HepG2 (cell line): ENCODE results near the gene CALN1. TPM values are rescaled to one million over a fixed set of nuclear protein-coding genes. Genes with fewer than 3 reads are reported as not detected.

Experiments used
- ATAC-seq: fragments of 200-7000 bp; cut with Tn5 transposase; 3 replicates; pipeline ENCODE4 v1.9.1; 2020; ENCODE audit warnings: mild to moderate bottlenecking, moderate library complexity
- BruUV-seq: library from RNA; stranded (reverse); fragments of 400-500 nt; replicated peaks from 2 replicates; lab custom pipeline; 2021; lab: Mats Ljungman, UMichigan
- CTCF ChIA-PET: fragments of 300-600 bp; formaldehyde crosslinking; extraction: SDS; loops from one replicate; lab custom pipeline; 2021; ENCODE audit warnings: low total read pairs, inconsistent platforms, low intra/inter-chr PET ratio; lab: Yijun Ruan, JAX
- POLR2A ChIA-PET: fragments of 350-600 bp; sonication (Branson Sonifier 250); formaldehyde crosslinking; loops from one replicate; lab custom pipeline; 2020; ENCODE audit warnings: antibody characterized with exemption, inconsistent platforms; lab: Yijun Ruan, JAX
- DNase-seq: peaks from one replicate; pipeline ENCODE4 v3.0.0-alpha.2; 2015; ENCODE audit warnings: low spot score
- FAIRE-seq: peaks from 3 replicates; lab custom pipeline; 2011; peaks lifted over from hg19 to GRCh38; lab: Jason Lieb, UNC
- H2AFZ ChIP-seq: one replicate; pipeline ENCODE4 v1.6.1; 2011; ENCODE audit warnings: low read length, inconsistent platforms
- H3K27ac ChIP-seq: fragments of 300-600 bp; 3 replicates; pipeline ENCODE4 v1.8.0; 2011; ENCODE audit warnings: mixed run types, mild to moderate bottlenecking, mixed read lengths, low read length, inconsistent platforms; ENCODE audit not compliant: insufficient read depth; ENCODE audit errors: extremely low read length
- H3K27me3 ChIP-seq, 2 experiments: fragments of 200-600 bp in 1 of 2; 2 replicates in 1 of 2; 3 replicates in 1 of 2; pipeline versions ENCODE4 v1.6.0 to v1.8.0; 2011; ENCODE audit warnings: low read length in 2 of 2, mild to moderate bottlenecking in 2 of 2, moderate library complexity in 2 of 2, inconsistent platforms in 1 of 2; ENCODE audit not compliant: insufficient read depth in 2 of 2, control insufficient read depth in 1 of 2
- H3K36me3 ChIP-seq, 2 experiments: fragments of 200-600 bp in 1 of 2; replicated peaks in 1 of 2; 2 replicates in 1 of 2; 3 replicates in 1 of 2; pipeline versions ENCODE4 v1.5.1 to v1.8.0; 2011; ENCODE audit warnings: low read length in 2 of 2, inconsistent platforms in 1 of 2; ENCODE audit not compliant: insufficient read depth in 2 of 2, control insufficient read depth in 1 of 2
- H3K4me1 ChIP-seq: 2 replicates; pipeline ENCODE4 v1.5.1; 2012; ENCODE audit warnings: low read length, inconsistent platforms; ENCODE audit not compliant: insufficient read depth
- H3K4me2 ChIP-seq: 2 replicates; pipeline ENCODE4 v1.6.0; 2011; ENCODE audit warnings: low read depth, low read length, inconsistent platforms
- H3K4me3 ChIP-seq, 3 experiments: fragments of 200-600 bp in 1 of 3; sonication (generic), shearing (Covaris generic) in 1 of 3; replicated peaks in 1 of 3; 2 replicates each; pipeline ENCODE4 v1.5.1; 2011 to 2016; ENCODE audit warnings: low read length in 3 of 3, inconsistent platforms in 2 of 3, low read depth in 2 of 3, mild to moderate bottlenecking in 2 of 3, control low read depth in 1 of 3, mixed read lengths in 1 of 3; ENCODE audit not compliant: insufficient read depth in 1 of 3
- H3K79me2 ChIP-seq: one replicate; pipeline ENCODE4 v1.6.1; 2011; ENCODE audit warnings: low read length, inconsistent platforms; ENCODE audit not compliant: insufficient read depth
- H3K9ac ChIP-seq: 2 replicates; pipeline ENCODE4 v1.6.0; 2011; ENCODE audit warnings: mild to moderate bottlenecking, low read depth, low read length, inconsistent platforms; ENCODE audit not compliant: insufficient read depth
- H3K9me3 ChIP-seq: 2 replicates; pipeline ENCODE4 v1.5.1; 2012; ENCODE audit warnings: mild to moderate bottlenecking, low read length
- H4K20me1 ChIP-seq: 2 replicates; pipeline ENCODE4 v1.6.0; 2011; ENCODE audit warnings: inconsistent platforms, mild to moderate bottlenecking, low read length, moderate library complexity; ENCODE audit not compliant: insufficient read depth
- AGO1 ChIP-seq: fragments of 200-400 bp; formaldehyde crosslinking; IDR thresholded peaks from 2 replicates; pipeline ENCODE4 v1.6.1; 2017; ENCODE audit warnings: mild to moderate bottlenecking, low read depth, low read length, moderate library complexity; ENCODE audit not compliant: poor library complexity, severe bottlenecking
- DDIT3 ChIP-seq: sonication (generic); formaldehyde crosslinking; IDR thresholded peaks from 2 replicates; pipeline ENCODE4 v1.4.0; 2020; ENCODE audit warnings: mild to moderate bottlenecking, missing genetic modification reagents
- GRHL1 ChIP-seq: sonication (generic); formaldehyde crosslinking; conservative IDR thresholded peaks from 2 replicates; pipeline ENCODE4 v1.8.0; 2022; ENCODE audit warnings: missing genetic modification reagents
- HOXA7 ChIP-seq: sonication (generic); formaldehyde crosslinking; IDR thresholded peaks from 2 replicates; pipeline ENCODE4 v1.8.1; 2022; ENCODE audit warnings: mild to moderate bottlenecking, missing genetic modification reagents, moderate library complexity
- MED13 ChIP-seq: sonication (generic); formaldehyde crosslinking; IDR thresholded peaks from 2 replicates; pipeline ENCODE4 v1.5.0; 2020; ENCODE audit warnings: missing genetic modification reagents
- NFE2L2 ChIP-seq: fragments of 150-350 bp; IDR thresholded peaks from 2 replicates; pipeline ENCODE4 v1.6.1; 2014; ENCODE audit warnings: low read length
- NFIB ChIP-seq: sonication (generic); formaldehyde crosslinking; IDR thresholded peaks from 2 replicates; pipeline ENCODE4 v1.9.0; 2021; ENCODE audit warnings: missing genetic modification reagents, mild to moderate bottlenecking, borderline replicate concordance
- NFYC ChIP-seq: IDR thresholded peaks from 2 replicates; pipeline ENCODE4 v1.6.1; 2016; ENCODE audit warnings: missing genetic modification reagents, missing compliant biosample characterization
- POLR2A ChIP-seq, 2 experiments: IDR thresholded peaks; 2 replicates each; pipeline ENCODE4 v1.6.1; 2011; ENCODE audit warnings: low read depth in 2 of 2, low read length in 2 of 2, mild to moderate bottlenecking in 1 of 2, moderate library complexity in 1 of 2; ENCODE audit not compliant: insufficient read depth in 1 of 2
- RAD21 ChIP-seq: fragments of 450-650 bp; formaldehyde crosslinking; IDR thresholded peaks from 2 replicates; pipeline ENCODE4 v1.5.0; 2020; ENCODE audit warnings: mild to moderate bottlenecking
- SATB2 ChIP-seq: sonication (generic); formaldehyde crosslinking; IDR thresholded peaks from 2 replicates; pipeline ENCODE4 v1.5.0; 2020; ENCODE audit warnings: missing genetic modification reagents
- SNRNP70 ChIP-seq: fragments of 200-400 bp; formaldehyde crosslinking; IDR thresholded peaks from 2 replicates; pipeline ENCODE4 v1.6.1; 2017; ENCODE audit warnings: mild to moderate bottlenecking, low read depth, low read length, moderate library complexity
- SRSF4 ChIP-seq: fragments of 200-400 bp; formaldehyde crosslinking; IDR thresholded peaks from one replicate; pipeline ENCODE4 v1.6.1; 2018; ENCODE audit warnings: mild to moderate bottlenecking, low read depth, low read length, moderate library complexity; ENCODE audit not compliant: poor library complexity, severe bottlenecking
- TARDBP ChIP-seq: sonication (generic); formaldehyde crosslinking; IDR thresholded peaks from 2 replicates; pipeline ENCODE4 v1.8.0; 2022; ENCODE audit warnings: mild to moderate bottlenecking, missing genetic modification reagents
- TCF7L2 ChIP-seq: IDR thresholded peaks from 2 replicates; pipeline ENCODE4 v1.6.1; 2011; ENCODE audit warnings: mild to moderate bottlenecking, low read depth, low read length, moderate library complexity
- ZNF282 ChIP-seq: fragments of 450-650 bp; IDR thresholded peaks from 2 replicates; pipeline ENCODE4 v1.6.1; 2018; ENCODE audit not compliant: partially characterized antibody
- ZNF354B ChIP-seq: sonication (generic); formaldehyde crosslinking; IDR thresholded peaks from 2 replicates; pipeline ENCODE4 v1.8.0; 2022; ENCODE audit warnings: mild to moderate bottlenecking, missing genetic modification reagents
- ZNF530 ChIP-seq: sonication (generic); formaldehyde crosslinking; IDR thresholded peaks from 2 replicates; pipeline ENCODE4 v1.5.0; 2020; ENCODE audit warnings: low read depth, mild to moderate bottlenecking, missing genetic modification reagents
- WGBS: methylation state at CpG from one replicate; pipeline ENCODE4 v1.1.6; 2017; ENCODE audit warnings: low lambda C conversion rate; 5-methylcytosine and 5-hydroxymethylcytosine counted together
- in situ Hi-C: cut with HindIII; loops from 2 replicates; pipeline ENCODE4 v1.10.0; 2017; ENCODE audit warnings: low pct_unique_long_range_greater_than_20kb; ENCODE audit not compliant: extremely low pct_ligation_motif_present
- intact Hi-C: fragments of 100-400 bp; cut with micrococcal nuclease; formaldehyde crosslinking; loops from one replicate; pipeline ENCODE4 v1.10.0; 2022; ENCODE audit not compliant: unreplicated experiment
- polyA plus RNA-seq, 8 experiments: library from polyadenylated mRNA; depleted of rRNA in 3 of 8; stranded (reverse) in 7 of 8; unstranded in 1 of 8; fragments of >200 nt; fragmentation: Illumina TruSeq in 4 of 8; extraction: Trizol in 4 of 8; gene quantifications; 2 replicates each; pipeline versions ENCODE4 v1.2.1 to v1.2.3, GENCODE V29; 2011 to 2016; ENCODE audit warnings: low read depth in 4 of 8, missing spikeins in 1 of 8, mixed read lengths in 1 of 8; ENCODE audit not compliant: insufficient read depth in 1 of 8
- total RNA-seq, 5 experiments: library from RNA; depleted of rRNA; stranded (reverse); fragments of >200 nt; fragmentation: Illumina TruSeq; extraction: Trizol; gene quantifications; 2 replicates each; pipeline ENCODE4 v1.2.3, GENCODE V29; 2016; ENCODE audit warnings: low read depth in 1 of 5
- TF ChIP-seq, protein P1 (sequence below): sonication (generic); formaldehyde crosslinking; IDR thresholded peaks from 2 replicates; pipeline ENCODE4 v1.8.0; 2022; ENCODE audit warnings: low read depth, missing genetic modification reagents

Gene CALN1
- total and polyA plus RNA-seq, 2 of the 13 experiments (the other 11 are each of a cell fraction or from before 2014, with no cell fraction given) = not detected

- ATAC-seq = no peak
- TF ChIP-seq SATB2 (CRISPR knock-in tag) (no peak), NFE2L2 (no peak), ZNF530 (CRISPR knock-in tag) (no peak), NFYC (CRISPR knock-in tag) (no peak), RAD21 (CRISPR knock-in tag) (no peak), GRHL1 (no peak), TCF7L2 (no peak), ZNF354B (CRISPR knock-in tag) (no peak), SRSF4 (no peak), POLR2A (IDR thresholded peaks at IDR 0.05; ENCODE audit: insufficient read depth in 1 of 2, low read depth in 2 of 2, low read length in 2 of 2) (no peak), HOXA7 (no peak), NFIB (CRISPR knock-in tag) (no peak), ZNF282 (no peak), TARDBP (CRISPR knock-in tag) (no peak), MED13 (no peak), SNRNP70 (no peak), DDIT3 (CRISPR knock-in tag) (no peak), AGO1 (no peak)
- TF ChIP-seq, protein P1, sequence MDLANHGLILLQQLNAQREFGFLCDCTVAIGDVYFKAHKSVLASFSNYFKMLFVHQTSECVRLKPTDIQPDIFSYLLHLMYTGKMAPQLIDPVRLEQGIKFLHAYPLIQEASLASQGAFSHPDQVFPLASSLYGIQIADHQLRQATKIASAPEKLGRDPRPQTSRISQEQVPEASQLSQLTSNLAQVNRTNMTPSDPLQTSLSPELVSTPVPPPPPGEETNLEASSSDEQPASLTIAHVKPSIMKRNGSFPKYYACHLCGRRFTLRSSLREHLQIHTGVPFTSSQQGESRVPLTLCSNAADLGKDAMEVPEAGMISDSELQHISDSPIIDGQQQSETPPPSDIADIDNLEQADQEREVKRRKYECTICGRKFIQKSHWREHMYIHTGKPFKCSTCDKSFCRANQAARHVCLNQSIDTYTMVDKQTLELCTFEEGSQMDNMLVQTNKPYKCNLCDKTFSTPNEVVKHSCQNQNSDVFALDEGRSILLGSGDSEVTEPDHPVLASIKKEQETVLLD (CRISPR knock-in tag) = no peak
- TF ChIP-seq, all 625 proteins: peak for 0
- Histone ChIP-seq H3K4me2 (no peak overlapping the region), H3K27ac (no peak overlapping the region), H3K9me3 (no peaks in the 10 kb centered on the region), H2AFZ (no peak overlapping the region), H4K20me1 (no peaks in the 10 kb centered on the region), H3K9ac (no peak overlapping the region), H3K27me3 (peaks cover 0 to 3% of the 10 kb centered on the region in 2 experiments; a peak in 1 of 5 replicates), H3K36me3 (no peaks in the 10 kb centered on the region), H3K4me1 (no peaks in the 10 kb centered on the region), H3K79me2 (no peaks in the 10 kb centered on the region), H3K4me3 (no peak overlapping the region)
- intact Hi-C loops = no loop called here
- in situ Hi-C loops = no loop called here
- ChIA-PET CTCF (no interaction called here), POLR2A (no interaction called here)
- WGBS = 1% methylated on average over 5 of the region's 5 CpGs
- FAIRE-seq (no peak), DNase-seq (no peak)
- BruUV-seq = no TSS peak
Observed at GRCh38 chr7:71835056-71835455, 577.1 kb downstream of the CALN1 start.
